CD4-positive, alpha-beta memory T cell (primary cell): ENCODE measurements around the gene TOLLIP. TPM values are rescaled to one million over a fixed set of nuclear protein-coding genes. Genes with fewer than 3 reads are reported as not detected.
A peak's percentile ranks its signal among the peaks of the same experiment; 100 is the strongest.
"Not testable (repeated sequence)": the region's sequence is repeated elsewhere in the genome, so short reads cannot be mapped to it uniquely, and the experiment has no call there.

Experiments used
- CTCF ChIA-PET: fragments of 350-600 bp; sonication (Branson Sonifier 250); formaldehyde crosslinking; loops from one replicate; lab custom pipeline; 2021; ENCODE audit warnings: inconsistent platforms; ENCODE audit not compliant: partially characterized antibody; lab: Charles Lee
- POLR2A ChIA-PET: fragments of 350-600 bp; sonication (Branson Sonifier 250); formaldehyde crosslinking; loops from one replicate; lab custom pipeline; 2021; ENCODE audit not compliant: partially characterized antibody; lab: Charles Lee
- DNase-seq, 5 donors: peaks; one replicate each; pipeline versions ENCODE4 v3.0.0 to v3.0.0-alpha.2; 2020 to 2022; ENCODE audit warnings: mixed read lengths in 1 of 5
- H3K27ac ChIP-seq: one replicate; pipeline ENCODE4 v1.7.0; 2013; ENCODE audit warnings: low read depth, low read length
- H3K27me3 ChIP-seq: 2 replicates; pipeline ENCODE4 v1.7.0; 2013; ENCODE audit warnings: mild to moderate bottlenecking, low read length, moderate library complexity; ENCODE audit not compliant: insufficient read depth
- H3K36me3 ChIP-seq: 2 replicates; pipeline ENCODE4 v1.7.0; 2013; ENCODE audit warnings: mild to moderate bottlenecking, low read length, moderate library complexity; ENCODE audit not compliant: insufficient read depth
- H3K4me1 ChIP-seq: 2 replicates; pipeline ENCODE4 v1.7.0; 2013; ENCODE audit warnings: mild to moderate bottlenecking, low read length, moderate library complexity; ENCODE audit not compliant: insufficient read depth
- H3K4me3 ChIP-seq, 2 donors: one replicate each; pipeline ENCODE4 v1.7.0; 2013; ENCODE audit warnings: low read length in 2 of 2, mild to moderate bottlenecking in 1 of 2
- H3K9me3 ChIP-seq, 2 donors: one replicate each; pipeline ENCODE4 v1.7.0; 2013; ENCODE audit warnings: low read length in 2 of 2, control low read depth in 1 of 2; ENCODE audit not compliant: control insufficient read depth in 1 of 2
- H3K27ac Mint-ChIP-seq, 7 donors: one replicate each; pipeline ENCODE4 v1.8.0; 2020 to 2021; ENCODE audit warnings: mixed read lengths in 7 of 7, mild to moderate bottlenecking in 6 of 7, inconsistent platforms in 3 of 7, moderate library complexity in 3 of 7
- H3K27me3 Mint-ChIP-seq, 2 donors: one replicate each; pipeline ENCODE4 v1.8.0; 2020 to 2021; ENCODE audit warnings: mixed read lengths in 2 of 2
- H3K36me3 Mint-ChIP-seq, 2 donors: one replicate each; pipeline ENCODE4 v1.8.0; 2020 to 2021; ENCODE audit warnings: mixed read lengths in 2 of 2, inconsistent platforms in 1 of 2, mild to moderate bottlenecking in 1 of 2
- H3K4me1 Mint-ChIP-seq, 4 donors: one replicate each; pipeline ENCODE4 v1.8.0; 2020 to 2021; ENCODE audit warnings: mixed read lengths in 4 of 4, mild to moderate bottlenecking in 1 of 4
- H3K4me3 Mint-ChIP-seq, 8 donors: one replicate each; pipeline ENCODE4 v1.8.0; 2020 to 2021; ENCODE audit warnings: mixed read lengths in 8 of 8, mild to moderate bottlenecking in 7 of 8, moderate library complexity in 6 of 8, inconsistent platforms in 3 of 8
- H3K9me3 Mint-ChIP-seq, 8 donors: one replicate each; pipeline ENCODE4 v1.8.0; 2020 to 2021; ENCODE audit warnings: mixed read lengths in 8 of 8, mild to moderate bottlenecking in 5 of 8, inconsistent platforms in 3 of 8, moderate library complexity in 1 of 8
- intact Hi-C: fragments of 100-400 bp; cut with micrococcal nuclease; formaldehyde crosslinking; loops from one replicate; pipeline ENCODE4 v1.15.1; 2023
- polyA plus RNA-seq, 2 donors: library from polyadenylated mRNA; unstranded; fragments of 300-500 nt; fragmentation: Illumina TruSeq; gene quantifications; one replicate each; pipeline ENCODE4 v1.2.3, GENCODE V29; 2021
- total RNA-seq, 2 experiments: library from RNA; stranded (reverse); gene quantifications; one replicate each; pipeline ENCODE4 v1.2.3, GENCODE V29; 2021

Gene TOLLIP
- total RNA-seq: 10 to 100 TPM; 49.3 to 51.4 TPM
- 10 to 100 TPM; 29.8 to 34.0 TPM for polyA plus RNA-seq

GRCh38 chr11:1309498-1310317, at the start of gene TOLLIP:
Gene TOLLIP (minus strand): TSS chr11:1309632. CDS start chr11:1309498, 134 bp downstream.
- Mint-ChIP-seq H3K9me3 (peaks cover 0 to 7% (median under 1%) of the 10 kb centered on the region in 8 donors), H3K4me3 (peak within 1 kb of the TSS; percentile 86 to 91 (median 89)), H3K27ac (peak within 1 kb of the TSS; percentile 74 to 98 (median 96)), H3K27me3 (no peaks in the 10 kb centered on the region), H3K36me3 (peaks cover 0 to 10% of the 10 kb centered on the region in 2 donors), H3K4me1 (peaks cover 17 to 55% (median 34%) of the 10 kb centered on the region in 4 donors)
- Histone ChIP-seq H3K27ac (peak within 1 kb of the TSS; percentile 83), H3K9me3 (no peaks in the 10 kb centered on the region), H3K4me1 (peaks cover 45% of the 10 kb centered on the region), H3K4me3 (peak within 1 kb of the TSS; percentile 43 to 63), H3K36me3 (no peaks in the 10 kb centered on the region), H3K27me3 (no peaks in the 10 kb centered on the region)
- ChIA-PET POLR2A (interaction anchor here (0.6 to 4.1 kb wide), 16 partner anchors 9 to 1447 kb away, joined by 3 to 34 read pairs (median 5); partner anchors contain the start of genes BRSK2 and DUSP8), CTCF (interaction anchor here (1.6 to 1.8 kb wide), 2 partner anchors 47 to 265 kb away, joined by 4 to 5 read pairs; no protein-coding TSS in a partner anchor)
- intact Hi-C loops: loop anchor here (1.0 to 2.0 kb wide), 4 partner anchors 27 to 265 kb away; partner anchors contain the start of gene BRSK2
- peak; percentile 96 to 100 (median 98) for DNase-seq

- H3K9me3 Mint-ChIP-seq, H3K36me3 ChIP-seq, H3K4me3 ChIP-seq, H3K4me1 Mint-ChIP-seq, H3K4me3 Mint-ChIP-seq, H3K9me3 ChIP-seq, H3K4me1 ChIP-seq, intact Hi-C loops, H3K27me3 ChIP-seq, POLR2A ChIA-PET, H3K36me3 Mint-ChIP-seq, DNase-seq, H3K27ac ChIP-seq, CTCF ChIA-PET, H3K27ac Mint-ChIP-seq: not testable (repeated sequence)
- peaks cover 8 to 13% of the 10 kb centered on the region in 2 donors for H3K27me3 Mint-ChIP-seq
These were observed 49.5 kb upstream of the TOLLIP start for GRCh38 chr11:1358931-1359330.

- DNase-seq: no peak
- peaks cover 8 to 10% of the 10 kb centered on the region in 2 donors for H3K27me3 Mint-ChIP-seq
- no peak overlapping the region for H3K27ac Mint-ChIP-seq
- Histone ChIP-seq H3K27ac (no peak overlapping the region), H3K4me3 (no peak overlapping the region), H3K4me1 (no peaks in the 10 kb centered on the region), H3K36me3 (no peaks in the 10 kb centered on the region), H3K27me3 (no peaks in the 10 kb centered on the region), H3K9me3 (no peaks in the 10 kb centered on the region)
- CTCF ChIA-PET: no interaction called here
- H3K4me1 Mint-ChIP-seq: no peaks in the 10 kb centered on the region
- POLR2A ChIA-PET: no interaction called here
- intact Hi-C loops: no loop called here
- H3K4me3 Mint-ChIP-seq: no peak overlapping the region
- H3K36me3 Mint-ChIP-seq: no peaks in the 10 kb centered on the region
- peaks cover 0 to 2% (median 0%) of the 10 kb centered on the region in 8 donors for H3K9me3 Mint-ChIP-seq
These were observed 48.9 kb upstream of the TOLLIP start for GRCh38 chr11:1358286-1358685.

- DNase-seq: no peak
- H3K9me3 Mint-ChIP-seq: peaks cover 0 to 2% (median 0%) of the 10 kb centered on the region in 8 donors
- POLR2A ChIA-PET: no interaction called here
- intact Hi-C loops: no loop called here
- H3K27ac ChIP-seq: no peak overlapping the region
- peaks cover 8 to 10% of the 10 kb centered on the region in 2 donors for H3K27me3 Mint-ChIP-seq
- no peaks in the 10 kb centered on the region for H3K4me1 ChIP-seq
- no peaks in the 10 kb centered on the region for H3K27me3 ChIP-seq
- no peak overlapping the region for H3K4me3 Mint-ChIP-seq
- no peaks in the 10 kb centered on the region for H3K9me3 ChIP-seq
- H3K27ac Mint-ChIP-seq: peak overlapping the region in 1 of 7 donors; percentile 59
- CTCF ChIA-PET: no interaction called here
- H3K36me3 ChIP-seq: no peaks in the 10 kb centered on the region
- no peaks in the 10 kb centered on the region for H3K36me3 Mint-ChIP-seq
- H3K4me3 ChIP-seq: no peak overlapping the region
- no peaks in the 10 kb centered on the region for H3K4me1 Mint-ChIP-seq
These were observed 47.1 kb upstream of the TOLLIP start for GRCh38 chr11:1356478-1356960.

- no peak for DNase-seq
- CTCF ChIA-PET: no interaction called here
- no peaks in the 10 kb centered on the region for H3K27me3 ChIP-seq
- Mint-ChIP-seq H3K27me3 (peaks cover 8 to 10% of the 10 kb centered on the region in 2 donors), H3K4me3 (no peak overlapping the region), H3K36me3 (no peaks in the 10 kb centered on the region), H3K9me3 (peaks cover 0 to 2% (median 0%) of the 10 kb centered on the region in 8 donors), H3K4me1 (no peaks in the 10 kb centered on the region), H3K27ac (peak overlapping the region in 1 of 7 donors; percentile 59)
- no peaks in the 10 kb centered on the region for H3K9me3 ChIP-seq
- H3K27ac ChIP-seq: no peak overlapping the region
- intact Hi-C loops: no loop called here
- no peaks in the 10 kb centered on the region for H3K4me1 ChIP-seq
- POLR2A ChIA-PET: no interaction called here
- H3K4me3 ChIP-seq: no peak overlapping the region
- no peaks in the 10 kb centered on the region for H3K36me3 ChIP-seq
These were observed 46.6 kb upstream of the TOLLIP start for GRCh38 chr11:1356007-1356435.

- Histone ChIP-seq H3K4me1 (no peaks in the 10 kb centered on the region), H3K27ac (no peak overlapping the region), H3K36me3 (no peaks in the 10 kb centered on the region), H3K4me3 (no peak overlapping the region), H3K9me3 (no peaks in the 10 kb centered on the region), H3K27me3 (no peaks in the 10 kb centered on the region)
- no peaks in the 10 kb centered on the region for H3K9me3 Mint-ChIP-seq
- ChIA-PET CTCF (no interaction called here), POLR2A (no interaction called here)
- H3K36me3 Mint-ChIP-seq: no peaks in the 10 kb centered on the region
- DNase-seq: no peak
- H3K27ac Mint-ChIP-seq: no peak overlapping the region
- no peak overlapping the region for H3K4me3 Mint-ChIP-seq
- peaks cover 8 to 10% of the 10 kb centered on the region in 2 donors for H3K27me3 Mint-ChIP-seq
- no peaks in the 10 kb centered on the region for H3K4me1 Mint-ChIP-seq
- intact Hi-C loops: no loop called here
These were observed 44.9 kb upstream of the TOLLIP start for GRCh38 chr11:1354125-1354938.
